Naive B cell (primary cell): Measurements from ENCODE around the gene PRRC2A. TPM values are rescaled to one million over a fixed set of nuclear protein-coding genes. Genes with fewer than 3 reads are reported as not detected.

Experiments
- ATAC-seq, 2 donors: fragments of 150-1000 bp; cut with Tn5 transposase; 2 replicates each; pipeline ENCODE4 v1.10.0; 2021; ENCODE audit warnings: low read depth in 2 of 2, mild to moderate bottlenecking in 2 of 2, moderate library complexity in 2 of 2
- DNase-seq: peaks from one replicate; pipeline ENCODE4 v3.0.0; 2022
- H3K27ac Mint-ChIP-seq, 6 donors: one replicate each; pipeline ENCODE4 v1.8.0; 2020 to 2022; ENCODE audit warnings: mild to moderate bottlenecking in 6 of 6, mixed read lengths in 6 of 6, moderate library complexity in 5 of 6, inconsistent platforms in 2 of 6
- H3K27me3 Mint-ChIP-seq, 3 donors: one replicate each; pipeline ENCODE4 v1.8.0; 2021 to 2022; ENCODE audit warnings: mixed read lengths in 3 of 3, mild to moderate bottlenecking in 1 of 3
- H3K36me3 Mint-ChIP-seq, 2 donors: one replicate each; pipeline ENCODE4 v1.8.0; 2020 to 2022; ENCODE audit warnings: mixed read lengths in 2 of 2, inconsistent platforms in 1 of 2, mild to moderate bottlenecking in 1 of 2
- H3K4me1 Mint-ChIP-seq, 3 donors: one replicate each; pipeline ENCODE4 v1.8.0; 2020 to 2022; ENCODE audit warnings: mixed read lengths in 3 of 3, inconsistent platforms in 1 of 3, mild to moderate bottlenecking in 1 of 3, moderate library complexity in 1 of 3
- H3K4me3 Mint-ChIP-seq, 8 donors: one replicate each; pipeline ENCODE4 v1.8.0; 2020 to 2022; ENCODE audit warnings: mild to moderate bottlenecking in 8 of 8, mixed read lengths in 8 of 8, moderate library complexity in 8 of 8, inconsistent platforms in 2 of 8
- H3K9me3 Mint-ChIP-seq, 7 donors: one replicate each; pipeline ENCODE4 v1.8.0; 2020 to 2022; ENCODE audit warnings: mixed read lengths in 7 of 7, mild to moderate bottlenecking in 5 of 7, inconsistent platforms in 2 of 7, moderate library complexity in 1 of 7
- polyA plus RNA-seq, 6 donors: library from polyadenylated mRNA; unstranded; fragments of 300-500 nt; fragmentation: Illumina TruSeq; gene quantifications; one replicate each; pipeline ENCODE4 v1.2.3, GENCODE V29; 2021; ENCODE audit warnings: low read depth in 6 of 6

PRRC2A gene
- polyA plus RNA-seq, 6 donors from 2014 or later: 0.70 to 11.3 (median 6.3) TPM

DNA sequence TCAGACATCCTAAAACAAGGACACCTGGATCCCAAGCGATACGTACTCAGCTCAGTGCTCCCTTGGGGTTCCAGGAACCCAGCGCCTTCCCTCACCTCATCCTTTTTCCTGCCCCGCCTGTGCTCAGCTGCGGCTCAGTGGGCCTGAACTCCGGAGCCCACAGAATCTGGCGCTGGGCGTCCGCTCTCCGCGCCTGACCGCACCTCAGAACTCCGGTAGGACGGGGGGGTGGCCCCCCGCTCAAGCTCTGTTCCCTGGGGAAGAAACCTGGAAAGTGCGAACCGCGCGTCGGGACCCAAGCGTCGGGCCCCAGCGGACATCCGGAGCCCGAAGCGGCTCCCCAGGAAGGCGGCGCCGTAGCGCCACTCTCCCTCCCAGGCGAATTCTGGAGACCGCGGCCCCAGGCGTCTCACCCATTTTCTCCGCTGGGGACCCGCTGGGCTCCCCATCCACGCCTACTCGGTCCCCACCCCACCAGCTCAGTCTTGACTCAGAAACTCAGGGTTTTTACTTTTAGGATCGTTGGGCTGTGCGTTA lies 60.7 kb downstream of the PRRC2A start:
- peak; percentile 29 for DNase-seq
- peaks cover 0 to 3% of the 10 kb centered on the region in 2 donors for H3K36me3 Mint-ChIP-seq
- peak; percentile 61 to 64 for ATAC-seq
- H3K27me3 Mint-ChIP-seq: no peaks in the 10 kb centered on the region
- peak overlapping the region in 5 of 6 donors; percentile 16 to 86 (median 73) for H3K27ac Mint-ChIP-seq
- peak overlapping the region; percentile 72 to 90 (median 85) for H3K4me3 Mint-ChIP-seq
- peaks cover 36 to 49% (median 42%) of the 10 kb centered on the region in 3 donors for H3K4me1 Mint-ChIP-seq
- H3K9me3 Mint-ChIP-seq: no peaks in the 10 kb centered on the region

- H3K36me3 Mint-ChIP-seq: peaks cover 0 to 15% of the 10 kb centered on the region in 2 donors
- H3K4me1 Mint-ChIP-seq: peaks cover 17 to 40% (median 26%) of the 10 kb centered on the region in 3 donors
- no peak for DNase-seq
- H3K27ac Mint-ChIP-seq: peak overlapping the region in 2 of 6 donors; percentile 3 to 91
- H3K27me3 Mint-ChIP-seq: no peaks in the 10 kb centered on the region
- no peaks in the 10 kb centered on the region for H3K9me3 Mint-ChIP-seq
- peak overlapping the region in 4 of 8 donors; percentile 57 to 79 (median 62) for H3K4me3 Mint-ChIP-seq
- no peak for ATAC-seq
These were observed 63.1 kb downstream of the PRRC2A start for GRCh38 chr6:31683591-31683990.

GRCh38 chr6:31686483-31686882 lies 66.0 kb downstream of the PRRC2A start:
- ATAC-seq: no peak
- H3K36me3 Mint-ChIP-seq: peaks cover 0 to 15% of the 10 kb centered on the region in 2 donors
- H3K4me3 Mint-ChIP-seq: no peak overlapping the region
- H3K27ac Mint-ChIP-seq: peak overlapping the region in 4 of 6 donors; percentile 7 to 91 (median 70)
- no peak for DNase-seq
- H3K9me3 Mint-ChIP-seq: no peaks in the 10 kb centered on the region
- H3K4me1 Mint-ChIP-seq: peaks cover 21 to 38% (median 21%) of the 10 kb centered on the region in 3 donors
- H3K27me3 Mint-ChIP-seq: no peaks in the 10 kb centered on the region

GRCh38 chr6:31687321-31687720 lies 66.8 kb downstream of the PRRC2A start:
- H3K36me3 Mint-ChIP-seq: peaks cover 0 to 15% of the 10 kb centered on the region in 2 donors
- no peak overlapping the region for H3K4me3 Mint-ChIP-seq
- H3K9me3 Mint-ChIP-seq: no peaks in the 10 kb centered on the region
- no peak for DNase-seq
- H3K4me1 Mint-ChIP-seq: peaks cover 18 to 30% (median 19%) of the 10 kb centered on the region in 3 donors
- H3K27me3 Mint-ChIP-seq: no peaks in the 10 kb centered on the region
- ATAC-seq: no peak
- no peak overlapping the region for H3K27ac Mint-ChIP-seq

Other genes with a start within 250 kb of the PRRC2A start
- gene MICA, start 217.1 kb upstream of the PRRC2A start, polyA plus RNA-seq: 1 to 10 TPM; 3.6 to 6.3 (median 4.4) TPM
- 10 to 100 TPM in 3 of 6 donors, 1 to 10 TPM in 3; 4.4 to 14.3 (median 9.7) TPM for gene MICB, start 122.6 kb upstream of the PRRC2A start, polyA plus RNA-seq
- not detected for gene MCCD1, start 91.8 kb upstream of the PRRC2A start, polyA plus RNA-seq
- 100 to 1,000 TPM in 1 of 6 donors, 10 to 100 TPM in 5; 41.6 to 117 (median 74.5) TPM for gene DDX39B, start 78.7 kb upstream of the PRRC2A start, polyA plus RNA-seq
- under 1 TPM in 2 of 6 donors, not detected in 4; 0.67 to 0.69 TPM for gene ATP6V1G2, start 74.1 kb upstream of the PRRC2A start, polyA plus RNA-seq
- 10 to 100 TPM in 2 of 6 donors, 1 to 10 TPM in 3, under 1 TPM in 1; 0.24 to 11.4 (median 8.9) TPM for gene NFKBIL1, start 73.1 kb upstream of the PRRC2A start, polyA plus RNA-seq
- 10 to 100 TPM in 5 of 6 donors, 1 to 10 TPM in 1; 6.6 to 26.0 (median 19.4) TPM for gene LTA, start 48.4 kb upstream of the PRRC2A start, polyA plus RNA-seq
- 1 to 10 TPM; 1.1 to 5.2 (median 2.6) TPM for gene TNF, start 45.1 kb upstream of the PRRC2A start, polyA plus RNA-seq
- 1,000 to 10,000 TPM; 1,940 to 3,141 (median 2,206) TPM for gene LTB, start 38.3 kb upstream of the PRRC2A start, polyA plus RNA-seq
- gene LST1, start 34.4 kb upstream of the PRRC2A start, polyA plus RNA-seq: 10 to 100 TPM; 28.2 to 78.2 (median 35.2) TPM
- gene NCR3, start 27.7 kb upstream of the PRRC2A start, polyA plus RNA-seq: 100 to 1,000 TPM in 5 of 6 donors, 10 to 100 TPM in 1; 84.4 to 158 (median 108) TPM
- 10 to 100 TPM in 1 of 6 donors, 1 to 10 TPM in 4, under 1 TPM in 1; 0.50 to 14.4 (median 3.5) TPM for gene AIF1, start 5.5 kb upstream of the PRRC2A start, polyA plus RNA-seq
- 10 to 100 TPM; 20.1 to 27.0 (median 24.2) TPM for gene BAG6, start 31.9 kb downstream of the PRRC2A start, polyA plus RNA-seq
- 10 to 100 TPM in 4 of 6 donors, 1 to 10 TPM in 2; 7.6 to 19.6 (median 13.7) TPM for gene APOM, start 35.2 kb downstream of the PRRC2A start, polyA plus RNA-seq
- 10 to 100 TPM; 16.8 to 39.9 (median 28.4) TPM for gene C6orf47, start 40.1 kb downstream of the PRRC2A start, polyA plus RNA-seq
- gene GPANK1, start 44.3 kb downstream of the PRRC2A start, polyA plus RNA-seq: 10 to 100 TPM; 18.5 to 27.8 (median 23.5) TPM
- 100 to 1,000 TPM; 279 to 299 (median 286) TPM for gene CSNK2B, start 45.4 kb downstream of the PRRC2A start, polyA plus RNA-seq
- under 1 TPM in 3 of 6 donors, not detected in 3; 0.23 to 0.87 (median 0.50) TPM for gene LY6G5B, start 49.3 kb downstream of the PRRC2A start, polyA plus RNA-seq
- gene LY6G5C, start 60.4 kb downstream of the PRRC2A start, polyA plus RNA-seq: 1 to 10 TPM in 1 of 6 donors, under 1 TPM in 3, not detected in 2; 0.48 to 1.6 (median 0.92) TPM
- gene ABHD16A, start 82.6 kb downstream of the PRRC2A start, polyA plus RNA-seq: 10 to 100 TPM; 27.3 to 45.3 (median 33.4) TPM
- gene LY6G6F, start 86.2 kb downstream of the PRRC2A start, polyA plus RNA-seq: 1 to 10 TPM in 1 of 6 donors, under 1 TPM in 2, not detected in 3; 0.60 to 1.8 (median 0.75) TPM
- gene LY6G6D, start 94.6 kb downstream of the PRRC2A start, polyA plus RNA-seq: not detected
- not detected for gene LY6G6C, start 101.0 kb downstream of the PRRC2A start, polyA plus RNA-seq
- 1 to 10 TPM in 5 of 6 donors, not detected in 1; 3.0 to 5.1 (median 3.7) TPM for gene MPIG6B, start 102.7 kb downstream of the PRRC2A start, polyA plus RNA-seq
- gene DDAH2, start 108.6 kb downstream of the PRRC2A start, polyA plus RNA-seq: 10 to 100 TPM; 57.1 to 87.6 (median 82.1) TPM
- gene CLIC1, start 115.8 kb downstream of the PRRC2A start, polyA plus RNA-seq: 100 to 1,000 TPM; 536 to 743 (median 628) TPM
- gene MSH5, start 119.3 kb downstream of the PRRC2A start, polyA plus RNA-seq: 1 to 10 TPM in 5 of 6 donors, not detected in 1; 1.9 to 9.3 (median 2.6) TPM
- gene SAPCD1, start 141.9 kb downstream of the PRRC2A start, polyA plus RNA-seq: under 1 TPM in 1 of 6 donors, not detected in 5; 0.96 TPM
- under 1 TPM in 2 of 6 donors, not detected in 4; 0.13 to 0.29 TPM for gene VWA7, start 156.6 kb downstream of the PRRC2A start, polyA plus RNA-seq
- gene VARS1, start 175.0 kb downstream of the PRRC2A start, polyA plus RNA-seq: 10 to 100 TPM; 42.2 to 70.6 (median 50.3) TPM
- 100 to 1,000 TPM in 1 of 6 donors, 10 to 100 TPM in 5; 75.4 to 107 (median 92.4) TPM for gene LSM2, start 186.3 kb downstream of the PRRC2A start, polyA plus RNA-seq
- gene HSPA1L, start 194.6 kb downstream of the PRRC2A start, polyA plus RNA-seq: 1 to 10 TPM in 1 of 6 donors, under 1 TPM in 4, not detected in 1; 0.45 to 1.4 (median 0.71) TPM
- 10 to 100 TPM in 2 of 6 donors, 1 to 10 TPM in 3, under 1 TPM in 1; 0.23 to 12.1 (median 7.9) TPM for gene HSPA1A, start 194.8 kb downstream of the PRRC2A start, polyA plus RNA-seq
- gene HSPA1B, start 207.0 kb downstream of the PRRC2A start, polyA plus RNA-seq: 1 to 10 TPM; 1.1 to 2.8 (median 1.8) TPM
- gene NEU1, start 242.1 kb downstream of the PRRC2A start, polyA plus RNA-seq: 10 to 100 TPM; 10.9 to 19.5 (median 18.2) TPM